Endothelial cell of umbilical vein (primary cell): ENCODE data around the gene DNASE1L1. TPM values are rescaled to one million over a fixed set of nuclear protein-coding genes. Genes with fewer than 3 reads are reported as not detected.

ENCODE experiments used
- BruUV-seq: library from RNA; stranded (reverse); fragments of 400-500 nt; replicated peaks from 2 replicates; lab custom pipeline; 2021; lab: Mats Ljungman, UMichigan
- CTCF ChIA-PET: fragments of 300-600, 350-600 bp; sonication (Branson Sonifier 250); formaldehyde crosslinking; loops from one replicate; lab custom pipeline; 2021; ENCODE audit warnings: antibody characterized with exemption, inconsistent platforms; lab: Charles Lee
- POLR2A ChIA-PET: fragments of 300-600, 350-600 bp; sonication (Branson Sonifier 250); formaldehyde crosslinking; loops from one replicate; lab custom pipeline; 2021; ENCODE audit warnings: antibody characterized with exemption, inconsistent platforms; lab: Charles Lee
- DNase-seq: peaks from one replicate; pipeline ENCODE4 v3.0.0-alpha.2; 2011; ENCODE audit warnings: low read depth, low spot score
- FAIRE-seq: peaks from 2 replicates; lab custom pipeline; 2011; peaks lifted over from hg19 to GRCh38; lab: Jason Lieb, UNC
- H2AFZ ChIP-seq: 2 replicates; pipeline ENCODE4 v1.6.0; 2012; ENCODE audit warnings: low read depth, low read length, control low read depth, inconsistent platforms
- H3K27ac ChIP-seq: 2 replicates; pipeline ENCODE4 v1.5.1; 2011; ENCODE audit warnings: low read depth, mild to moderate bottlenecking, control low read depth, low read length, moderate library complexity; ENCODE audit not compliant: insufficient read depth
- H3K27me3 ChIP-seq, 2 experiments: 2 replicates each; pipeline versions ENCODE4 v1.6.0 to v1.6.1; 2011; ENCODE audit warnings: low read length in 2 of 2, mixed read lengths in 1 of 2; ENCODE audit not compliant: control insufficient read depth in 2 of 2, insufficient read depth in 2 of 2
- H3K36me3 ChIP-seq, 2 experiments: 2 replicates in 1 of 2; 3 replicates in 1 of 2; pipeline ENCODE4 v1.5.1; 2011; ENCODE audit warnings: low read length in 2 of 2, mild to moderate bottlenecking in 1 of 2, moderate library complexity in 1 of 2; ENCODE audit not compliant: control insufficient read depth in 2 of 2, insufficient read depth in 2 of 2; ENCODE audit errors: extremely low read depth in 1 of 2
- H3K4me1 ChIP-seq: 3 replicates; pipeline ENCODE4 v1.5.1; 2011; ENCODE audit warnings: mild to moderate bottlenecking, low read length; ENCODE audit not compliant: control insufficient read depth, insufficient read depth; ENCODE audit errors: extremely low read depth
- H3K4me2 ChIP-seq: 2 replicates; pipeline ENCODE4 v1.6.1; 2011; ENCODE audit warnings: low read length, control low read depth, mixed read lengths; ENCODE audit not compliant: insufficient read depth
- H3K4me3 ChIP-seq, 3 experiments: fragments of 200-600 bp in 1 of 3; sonication (generic), shearing (Covaris generic) in 1 of 3; replicated peaks in 1 of 3; 2 replicates each; pipeline ENCODE4 v1.5.1; 2011 to 2016; ENCODE audit warnings: control low read depth in 3 of 3, low read length in 3 of 3, mild to moderate bottlenecking in 2 of 3, inconsistent platforms in 1 of 3, low read depth in 1 of 3, moderate library complexity in 1 of 3; ENCODE audit not compliant: insufficient read depth in 1 of 3
- H3K79me2 ChIP-seq: 2 replicates; pipeline ENCODE4 v1.6.0; 2012; ENCODE audit warnings: low read length, inconsistent platforms; ENCODE audit not compliant: control insufficient read depth, insufficient read depth
- H3K9ac ChIP-seq: replicated peaks from 2 replicates; pipeline ENCODE3; 2011; ENCODE audit warnings: low read length, control low read depth; ENCODE audit not compliant: insufficient read depth; ENCODE audit errors: extremely low read depth
- H3K9me1 ChIP-seq: replicated peaks from 3 replicates; pipeline ENCODE4 v1.6.0; 2011; ENCODE audit warnings: mild to moderate bottlenecking, low read length; ENCODE audit not compliant: control insufficient read depth, insufficient read depth; ENCODE audit errors: extremely low read depth
- H3K9me3 ChIP-seq: replicated peaks from 2 replicates; pipeline ENCODE4 v1.5.1; 2012; ENCODE audit warnings: low read length, inconsistent platforms; ENCODE audit not compliant: control insufficient read depth, insufficient read depth
- H4K20me1 ChIP-seq: replicated peaks from 2 replicates; pipeline ENCODE3; 2011; ENCODE audit warnings: mild to moderate bottlenecking, low read length; ENCODE audit not compliant: control insufficient read depth, insufficient read depth; ENCODE audit errors: extremely low read depth
- CTCF ChIP-seq, 2 donors: IDR thresholded peaks; 1 replicate in 1 of 2; 2 replicates in 1 of 2; pipeline ENCODE4 v1.5.1; 2011; ENCODE audit warnings: low read length in 2 of 2, mild to moderate bottlenecking in 2 of 2, moderate library complexity in 2 of 2, control low read depth in 1 of 2, inconsistent platforms in 1 of 2, low read depth in 1 of 2; ENCODE audit not compliant: insufficient read depth in 1 of 2; ENCODE audit errors: extremely low read depth in 1 of 2
- EZH2 ChIP-seq: IDR thresholded peaks from 2 replicates; pipeline ENCODE4 v1.6.1; 2012; ENCODE audit warnings: borderline replicate concordance, low read depth, mild to moderate bottlenecking, moderate library complexity, low read length, inconsistent platforms; ENCODE audit not compliant: severe bottlenecking
- FOS ChIP-seq: IDR thresholded peaks from 2 replicates; pipeline ENCODE4 v1.6.1; 2011; ENCODE audit warnings: mild to moderate bottlenecking, low read length, moderate library complexity, borderline replicate concordance; ENCODE audit not compliant: insufficient read depth
- GATA2 ChIP-seq: IDR thresholded peaks from 2 replicates; pipeline ENCODE4 v1.7.0; 2011; ENCODE audit warnings: low read depth, mild to moderate bottlenecking, moderate library complexity, mixed read lengths, low read length; ENCODE audit not compliant: insufficient read length, insufficient read depth
- JUN ChIP-seq: IDR thresholded peaks from 2 replicates; pipeline ENCODE4 v1.6.1; 2011; ENCODE audit warnings: borderline replicate concordance, low read depth; ENCODE audit not compliant: insufficient read length, insufficient read depth
- MAX ChIP-seq: IDR thresholded peaks from 2 replicates; pipeline ENCODE4 v1.6.1; 2011; ENCODE audit not compliant: insufficient read depth, insufficient read length
- MYC ChIP-seq: IDR thresholded peaks from one replicate; pipeline ENCODE4 v1.6.1; 2011; ENCODE audit warnings: mild to moderate bottlenecking, low read depth, low read length
- POLR2A ChIP-seq: IDR thresholded peaks from 2 replicates; pipeline ENCODE4 v1.6.1; 2012; ENCODE audit warnings: low read depth, mild to moderate bottlenecking, control low read depth, low read length
- POLR2AphosphoS5 ChIP-seq: IDR thresholded peaks from 2 replicates; pipeline ENCODE4 v1.6.1; 2012; ENCODE audit warnings: low read depth, mild to moderate bottlenecking, control low read depth, low read length, moderate library complexity; ENCODE audit not compliant: insufficient read depth
- dilution Hi-C: fragments of 300-500 bp; cut with MboI; formaldehyde crosslinking; loops from one replicate; pipeline ENCODE4 v1.15.0; 2019; ENCODE audit warnings: low sequenced_read_pairs; ENCODE audit not compliant: extremely low pct_ligation_motif_present
- intact Hi-C: fragments of 100-400 bp; cut with micrococcal nuclease; formaldehyde crosslinking; loops from one replicate; pipeline ENCODE4 v1.10.0; 2022
- polyA plus RNA-seq, 4 experiments: library from polyadenylated mRNA; depleted of rRNA in 3 of 4; stranded (reverse) in 3 of 4; unstranded in 1 of 4; fragments of >200 nt; gene quantifications; 2 replicates each; pipeline versions ENCODE4 v1.2.1 to v1.2.3, GENCODE V29; 2011 to 2012; ENCODE audit warnings: missing spikeins in 1 of 4
- total RNA-seq: library from RNA; stranded (reverse); gene quantifications from 2 replicates; pipeline ENCODE4 v1.2.3, GENCODE V29; 2021

The DNASE1L1 gene
- total and polyA plus RNA-seq, 2 donors (not counting 3 experiments of a cell fraction or from before 2014, with no cell fraction given), result 61.5 to 84.9 TPM

- Histone ChIP-seq H3K9me1 (no peaks in the 10 kb centered on the region), H4K20me1 (no peaks in the 10 kb centered on the region), H3K9me3 (no peaks in the 10 kb centered on the region), H3K79me2 (no peaks in the 10 kb centered on the region), H3K27me3 (no peaks in the 10 kb centered on the region), H3K4me3 (no peak overlapping the region), H3K27ac (no peak overlapping the region), H3K4me1 (peaks cover 14% of the 10 kb centered on the region), H2AFZ (no peak overlapping the region), H3K4me2 (no peak overlapping the region), H3K9ac (no peak overlapping the region), H3K36me3 (no peaks in the 10 kb centered on the region)
- intact Hi-C loops (no loop called here), dilution Hi-C loops (no loop called here)
- ChIA-PET CTCF (no interaction called here), POLR2A (no interaction called here)
- no TSS peak for BruUV-seq
- FAIRE-seq, result no peak
- TF ChIP-seq MAX (no peak), JUN (no peak), POLR2AphosphoS5 (no peak), FOS (no peak), EZH2 (no peak), POLR2A (no peak), GATA2 (no peak), MYC (no peak), CTCF (IDR thresholded peaks at IDR 0.05; ENCODE audit: extremely low read depth in 1 of 2, insufficient read depth in 1 of 2, low read depth in 1 of 2, low read length in 2 of 2) (no peak)
- no peak for DNase-seq
Measured at GRCh38 chrX:154417157-154417556, 8.1 kb upstream of the DNASE1L1 start.
